Measurements from ENCODE around the gene LEMD2.

The LEMD2 gene

GRCh38 chr6:33731035-33731434 lies 57.9 kb downstream of the LEMD2 start:
- Histone ChIP-seq H3F3A (ENCODE audit: control insufficient read depth, insufficient read depth) (no peaks in the 10 kb centered on the region), H3K79me2 (ENCODE audit: control insufficient read depth, low read length) (no peaks in the 10 kb centered on the region), H3K9me3 (ENCODE audit: control insufficient read depth, insufficient read depth, low read length) (no peaks in the 10 kb centered on the region), H4K20me1 (ENCODE audit: control insufficient read depth, insufficient read depth, low read depth, low read length) (no peaks in the 10 kb centered on the region), H3K4me3 (ENCODE audit: low read length) (no peak overlapping the region), H3K4me2 (ENCODE audit: low read length) (no peak overlapping the region), H3K27me3 (ENCODE audit: control insufficient read depth, low read length) (peaks cover 22% of the 10 kb centered on the region), H3K36me3 (ENCODE audit: control insufficient read depth, low read length) (no peaks in the 10 kb centered on the region), H3K27ac (ENCODE audit: low read depth, low read length) (no peak overlapping the region), H3K4me1 (ENCODE audit: control insufficient read depth, low read length) (peaks cover 13% of the 10 kb centered on the region), H3K9me2 (replicated peaks; ENCODE audit: control insufficient read depth, low read length) (no peaks in the 10 kb centered on the region)
- TF ChIP-seq EZH2phosphoT487 (IDR thresholded peaks at IDR 0.05; ENCODE audit: borderline replicate concordance, low read length) (no peak), CTCF (IDR thresholded peaks at IDR 0.05; ENCODE audit: low read depth, low read length, poor library complexity, severe bottlenecking) (no peak)

DNA sequence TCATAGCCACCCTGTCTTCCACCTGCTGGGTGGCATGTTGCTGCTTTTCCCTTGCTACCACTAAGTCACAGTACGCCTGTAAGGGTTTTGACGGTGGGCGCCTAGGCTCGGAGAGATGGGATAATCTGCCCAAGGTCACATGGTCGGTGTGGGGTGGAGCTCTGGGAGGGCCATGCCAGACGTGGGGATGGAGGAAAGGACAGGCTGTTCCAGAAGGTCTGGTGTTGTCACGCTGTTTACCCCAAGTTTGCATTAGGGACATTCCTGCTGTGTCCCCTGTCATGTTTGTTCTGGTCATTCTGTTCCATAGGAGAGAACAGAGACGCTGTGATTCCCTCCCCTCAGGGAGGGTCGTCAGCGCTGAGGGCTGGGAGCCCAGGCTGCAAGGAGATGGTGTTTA lies 58.3 kb downstream of the LEMD2 start:
- H3K79me2 ChIP-seq (ENCODE audit: control insufficient read depth, low read length) = no peaks in the 10 kb centered on the region
- no peak for TF ChIP-seq CTCF (IDR thresholded peaks at IDR 0.05; ENCODE audit: low read depth, low read length, poor library complexity, severe bottlenecking)
- no peak for TF ChIP-seq EZH2phosphoT487 (IDR thresholded peaks at IDR 0.05; ENCODE audit: borderline replicate concordance, low read length)
- no peaks in the 10 kb centered on the region for H3F3A ChIP-seq (ENCODE audit: control insufficient read depth, insufficient read depth)
- H3K27ac ChIP-seq (ENCODE audit: low read depth, low read length) = no peak overlapping the region
- no peak overlapping the region for H3K4me3 ChIP-seq (ENCODE audit: low read length)
- H3K4me1 ChIP-seq (ENCODE audit: control insufficient read depth, low read length) = peaks cover 13% of the 10 kb centered on the region
- peaks cover 27% of the 10 kb centered on the region for H3K27me3 ChIP-seq (ENCODE audit: control insufficient read depth, low read length)
- no peaks in the 10 kb centered on the region for H3K9me3 ChIP-seq (ENCODE audit: control insufficient read depth, insufficient read depth, low read length)
- no peak overlapping the region for H3K4me2 ChIP-seq (ENCODE audit: low read length)
- H3K36me3 ChIP-seq (ENCODE audit: control insufficient read depth, low read length) = no peaks in the 10 kb centered on the region
- no peaks in the 10 kb centered on the region for H4K20me1 ChIP-seq (ENCODE audit: control insufficient read depth, insufficient read depth, low read depth, low read length)
- H3K9me2 ChIP-seq (replicated peaks; ENCODE audit: control insufficient read depth, low read length) = no peaks in the 10 kb centered on the region

DNA sequence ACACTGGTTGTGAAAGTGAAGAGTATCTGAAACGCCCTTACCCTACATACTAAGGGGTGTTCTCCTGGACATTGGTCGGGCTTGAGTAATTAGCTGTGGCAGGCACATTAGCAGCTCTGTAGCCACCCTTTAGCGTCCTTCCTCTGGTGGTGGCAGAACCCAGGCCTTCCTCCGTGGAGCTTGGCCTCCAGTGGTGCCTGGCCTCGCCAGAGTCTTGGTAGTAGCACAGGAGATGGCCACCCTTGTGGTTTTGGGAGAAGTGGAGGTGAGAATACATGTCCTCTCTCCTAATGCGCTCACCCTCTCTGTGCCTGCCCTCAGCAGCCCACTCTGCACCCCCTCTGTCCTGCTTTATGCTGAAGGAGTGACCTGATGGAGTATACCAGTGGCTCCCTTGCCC lies 59.9 kb downstream of the LEMD2 start:
- no peaks in the 10 kb centered on the region for H3K9me3 ChIP-seq (ENCODE audit: control insufficient read depth, insufficient read depth, low read length)
- H3K4me1 ChIP-seq (ENCODE audit: control insufficient read depth, low read length) = peaks cover 13% of the 10 kb centered on the region
- no peaks in the 10 kb centered on the region for H4K20me1 ChIP-seq (ENCODE audit: control insufficient read depth, insufficient read depth, low read depth, low read length)
- no peaks in the 10 kb centered on the region for H3K9me2 ChIP-seq (replicated peaks; ENCODE audit: control insufficient read depth, low read length)
- no peak overlapping the region for H3K27ac ChIP-seq (ENCODE audit: low read depth, low read length)
- H3K79me2 ChIP-seq (ENCODE audit: control insufficient read depth, low read length) = no peaks in the 10 kb centered on the region
- peaks cover 35% of the 10 kb centered on the region for H3K27me3 ChIP-seq (ENCODE audit: control insufficient read depth, low read length)
- H3F3A ChIP-seq (ENCODE audit: control insufficient read depth, insufficient read depth) = no peaks in the 10 kb centered on the region
- TF ChIP-seq EZH2phosphoT487 (IDR thresholded peaks at IDR 0.05; ENCODE audit: borderline replicate concordance, low read length) = no peak
- TF ChIP-seq CTCF (IDR thresholded peaks at IDR 0.05; ENCODE audit: low read depth, low read length, poor library complexity, severe bottlenecking) = no peak
- no peaks in the 10 kb centered on the region for H3K36me3 ChIP-seq (ENCODE audit: control insufficient read depth, low read length)
- H3K4me3 ChIP-seq (ENCODE audit: low read length) = no peak overlapping the region
- H3K4me2 ChIP-seq (ENCODE audit: low read length) = no peak overlapping the region

DNA sequence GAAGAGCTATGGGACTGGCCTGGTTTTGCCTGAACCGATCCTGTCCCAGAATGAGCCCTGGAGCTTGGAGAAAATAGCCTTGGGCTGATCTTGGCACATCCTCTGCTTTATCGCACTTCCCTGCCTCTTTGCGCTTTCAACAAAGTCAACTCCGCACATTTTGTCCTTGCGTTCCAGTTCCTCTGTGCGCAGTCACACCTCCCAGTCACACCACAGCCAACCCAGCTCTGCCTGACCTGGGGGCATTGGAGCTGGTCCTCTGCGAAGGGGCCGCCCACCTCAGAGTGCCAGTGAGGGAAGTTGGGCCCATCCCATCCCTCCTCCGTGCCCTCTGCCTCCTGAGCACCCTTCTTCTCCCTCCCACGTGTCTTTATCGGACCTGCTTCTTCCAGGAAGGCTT lies 60.5 kb downstream of the LEMD2 start:
- Histone ChIP-seq H3K27me3 (ENCODE audit: control insufficient read depth, low read length) (peaks cover 42% of the 10 kb centered on the region), H3K9me3 (ENCODE audit: control insufficient read depth, insufficient read depth, low read length) (no peaks in the 10 kb centered on the region), H3K4me2 (ENCODE audit: low read length) (no peak overlapping the region), H3K4me1 (ENCODE audit: control insufficient read depth, low read length) (peaks cover 13% of the 10 kb centered on the region), H3K79me2 (ENCODE audit: control insufficient read depth, low read length) (no peaks in the 10 kb centered on the region), H3F3A (ENCODE audit: control insufficient read depth, insufficient read depth) (no peaks in the 10 kb centered on the region), H3K27ac (ENCODE audit: low read depth, low read length) (no peak overlapping the region), H3K4me3 (ENCODE audit: low read length) (no peak overlapping the region), H3K9me2 (replicated peaks; ENCODE audit: control insufficient read depth, low read length) (no peaks in the 10 kb centered on the region), H4K20me1 (ENCODE audit: control insufficient read depth, insufficient read depth, low read depth, low read length) (no peaks in the 10 kb centered on the region), H3K36me3 (ENCODE audit: control insufficient read depth, low read length) (no peaks in the 10 kb centered on the region)
- TF ChIP-seq EZH2phosphoT487 (IDR thresholded peaks at IDR 0.05; ENCODE audit: borderline replicate concordance, low read length) (no peak), CTCF (IDR thresholded peaks at IDR 0.05; ENCODE audit: low read depth, low read length, poor library complexity, severe bottlenecking) (no peak)
